Lung (tissue), 12 donors: ENCODE measurements around the gene DNASE1L1. TPM values are rescaled to one million over a fixed set of nuclear protein-coding genes. Genes with fewer than 3 reads are reported as not detected.

Source experiments
- ATAC-seq: fragments of 200-7000 bp; cut with Tn5 transposase; one replicate; pipeline ENCODE4 v1.9.1; 2020; ENCODE audit warnings: moderate number of reproducible peaks; ENCODE audit not compliant: insufficient read depth, low FRiP score
- DNase-seq, 3 donors: peaks; one replicate each; pipeline ENCODE4 v3.0.0-alpha.2; 2013 to 2017
- H3K27ac ChIP-seq, 2 donors: one replicate each; pipeline ENCODE4 v1.5.1; 2013; ENCODE audit warnings: mild to moderate bottlenecking in 2 of 2, moderate library complexity in 2 of 2, control low read depth in 1 of 2, inconsistent platforms in 1 of 2, low read depth in 1 of 2, low read length in 1 of 2
- H3K27me3 ChIP-seq, 3 donors: one replicate each; pipeline ENCODE4 v1.5.1; 2013; ENCODE audit warnings: low read length in 2 of 3; ENCODE audit not compliant: control insufficient read depth in 3 of 3, insufficient read depth in 3 of 3
- H3K36me3 ChIP-seq, 4 donors: one replicate each; pipeline ENCODE4 v1.5.1; 2013; ENCODE audit warnings: low read length in 4 of 4, mild to moderate bottlenecking in 1 of 4, moderate library complexity in 1 of 4; ENCODE audit not compliant: control insufficient read depth in 4 of 4, insufficient read depth in 4 of 4
- H3K4me1 ChIP-seq, 5 donors: one replicate each; pipeline ENCODE4 v1.5.1; 2013; ENCODE audit warnings: low read length in 5 of 5, mild to moderate bottlenecking in 2 of 5, moderate library complexity in 1 of 5; ENCODE audit not compliant: control insufficient read depth in 5 of 5, insufficient read depth in 5 of 5
- H3K4me3 ChIP-seq: one replicate; pipeline ENCODE4 v1.5.1; 2013; ENCODE audit warnings: mild to moderate bottlenecking, control low read depth, moderate library complexity
- H3K9ac ChIP-seq, 2 donors: one replicate each; pipeline ENCODE4 v1.5.1; 2013; ENCODE audit warnings: low read length in 2 of 2, control low read depth in 1 of 2; ENCODE audit not compliant: insufficient read depth in 1 of 2
- H3K9me3 ChIP-seq, 4 donors: one replicate each; pipeline ENCODE4 v1.5.1; 2013; ENCODE audit warnings: low read length in 3 of 4, mild to moderate bottlenecking in 1 of 4, moderate library complexity in 1 of 4; ENCODE audit not compliant: control insufficient read depth in 4 of 4, insufficient read depth in 3 of 4
- WGBS, 2 donors: extraction: QIAGEN DNeasy Blood & Tissue Kit; methylation state at CpG; one replicate each; pipeline ENCODE4 v1.1.7; 2013; 5-methylcytosine and 5-hydroxymethylcytosine counted together
- polyA plus RNA-seq, 2 donors: library from polyadenylated mRNA; stranded (reverse); fragments of 200-250 nt; gene quantifications; one replicate each; pipeline ENCODE4 v1.2.1, GENCODE V29; 2013
- total RNA-seq, 2 donors: library from RNA; depleted of rRNA in 1 of 2; stranded (reverse); fragments of >200 nt in 1 of 2; gene quantifications; one replicate each; pipeline ENCODE4 v1.2.1, GENCODE V29; 2014 to 2021
- TF ChIP-seq, protein P1 (sequence below): IDR thresholded peaks from 2 replicates; pipeline ENCODE4 v1.5.1; 2012; ENCODE audit warnings: mild to moderate bottlenecking; ENCODE audit errors: control extremely low read depth, extremely low read depth
- donor health status: control.
- donor health status: control.
- donor health status: Bipolar disorder and iron deficiency.
- donor health status: healthy.
- donor health status: DM: yes; HTN: yes; CAD: no.

The DNASE1L1 gene
- total and polyA plus RNA-seq, 4 donors: 12.5 to 52.3 (median 34.6) TPM

DNA sequence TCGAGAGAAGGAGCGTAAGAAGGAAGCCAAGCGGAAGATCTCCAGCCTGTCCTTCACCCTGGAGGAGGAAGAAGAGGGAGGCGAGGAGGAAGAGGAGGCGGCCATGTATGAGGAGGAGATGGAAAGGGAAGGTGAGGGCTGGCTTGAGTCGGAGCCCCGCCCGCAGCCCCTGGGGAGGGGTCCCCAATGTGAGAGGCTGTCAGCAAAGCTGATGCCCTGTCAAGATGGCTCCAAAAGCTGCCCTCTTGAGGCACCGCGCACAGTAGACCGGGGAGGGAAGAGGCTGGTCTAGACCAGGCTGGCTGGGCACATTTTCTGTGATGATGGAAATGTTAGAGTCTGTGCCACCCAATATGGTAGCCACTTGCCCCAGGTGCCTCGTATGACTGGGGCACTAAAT, 37.4 kb upstream of the DNASE1L1 start:
- Histone ChIP-seq H3K27ac (no peak overlapping the region), H3K4me1 (peaks cover 0 to 8% (median 0%) of the 10 kb centered on the region in 5 donors), H3K9me3 (no peaks in the 10 kb centered on the region), H3K36me3 (peaks cover 0 to 23% (median 5%) of the 10 kb centered on the region in 4 donors), H3K9ac (no peak overlapping the region), H3K4me3 (no peak overlapping the region), H3K27me3 (no peaks in the 10 kb centered on the region)
- TF ChIP-seq, protein P1, sequence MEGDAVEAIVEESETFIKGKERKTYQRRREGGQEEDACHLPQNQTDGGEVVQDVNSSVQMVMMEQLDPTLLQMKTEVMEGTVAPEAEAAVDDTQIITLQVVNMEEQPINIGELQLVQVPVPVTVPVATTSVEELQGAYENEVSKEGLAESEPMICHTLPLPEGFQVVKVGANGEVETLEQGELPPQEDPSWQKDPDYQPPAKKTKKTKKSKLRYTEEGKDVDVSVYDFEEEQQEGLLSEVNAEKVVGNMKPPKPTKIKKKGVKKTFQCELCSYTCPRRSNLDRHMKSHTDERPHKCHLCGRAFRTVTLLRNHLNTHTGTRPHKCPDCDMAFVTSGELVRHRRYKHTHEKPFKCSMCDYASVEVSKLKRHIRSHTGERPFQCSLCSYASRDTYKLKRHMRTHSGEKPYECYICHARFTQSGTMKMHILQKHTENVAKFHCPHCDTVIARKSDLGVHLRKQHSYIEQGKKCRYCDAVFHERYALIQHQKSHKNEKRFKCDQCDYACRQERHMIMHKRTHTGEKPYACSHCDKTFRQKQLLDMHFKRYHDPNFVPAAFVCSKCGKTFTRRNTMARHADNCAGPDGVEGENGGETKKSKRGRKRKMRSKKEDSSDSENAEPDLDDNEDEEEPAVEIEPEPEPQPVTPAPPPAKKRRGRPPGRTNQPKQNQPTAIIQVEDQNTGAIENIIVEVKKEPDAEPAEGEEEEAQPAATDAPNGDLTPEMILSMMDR: no peak
- DNase-seq: no peak
- no peak for ATAC-seq
- WGBS, 2 donors: 90 to 91% methylated on average over 11 to 12 of the region's 12 CpGs

DNA sequence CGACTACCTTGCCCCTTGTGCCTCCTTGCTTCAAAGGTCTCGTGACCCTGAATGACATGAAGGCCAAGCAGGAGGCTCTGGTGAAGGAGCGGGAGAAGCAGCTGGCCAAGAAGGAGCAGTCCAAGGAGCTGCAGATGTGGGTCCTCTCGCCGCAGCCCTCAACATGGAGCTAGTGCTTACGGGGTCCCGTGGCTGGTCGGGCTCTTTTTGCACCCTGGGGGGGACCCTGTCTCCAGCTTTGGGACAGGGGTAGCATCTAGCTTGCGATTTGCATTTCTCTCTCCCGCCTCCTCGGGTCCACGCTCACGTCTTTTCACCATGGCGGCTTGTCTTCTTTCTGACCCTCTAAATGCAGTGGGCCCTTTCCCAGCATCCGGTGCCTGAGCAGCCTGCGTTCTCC, 36.7 kb upstream of the DNASE1L1 start:
- no peak overlapping the region for H3K4me3 ChIP-seq
- ATAC-seq (no peak), DNase-seq (no peak)
- H3K27me3 ChIP-seq: no peaks in the 10 kb centered on the region
- WGBS, 2 donors: 91 to 95% methylated on average over 14 to 16 of the region's 16 CpGs
- no peak overlapping the region for H3K27ac ChIP-seq
- H3K4me1 ChIP-seq: peaks cover 0 to 8% (median 0%) of the 10 kb centered on the region in 5 donors
- no peak overlapping the region for H3K9ac ChIP-seq
- TF ChIP-seq, protein P1: no peak
- H3K36me3 ChIP-seq: peaks cover 0 to 23% (median 7%) of the 10 kb centered on the region in 4 donors
- H3K9me3 ChIP-seq: no peaks in the 10 kb centered on the region

DNA sequence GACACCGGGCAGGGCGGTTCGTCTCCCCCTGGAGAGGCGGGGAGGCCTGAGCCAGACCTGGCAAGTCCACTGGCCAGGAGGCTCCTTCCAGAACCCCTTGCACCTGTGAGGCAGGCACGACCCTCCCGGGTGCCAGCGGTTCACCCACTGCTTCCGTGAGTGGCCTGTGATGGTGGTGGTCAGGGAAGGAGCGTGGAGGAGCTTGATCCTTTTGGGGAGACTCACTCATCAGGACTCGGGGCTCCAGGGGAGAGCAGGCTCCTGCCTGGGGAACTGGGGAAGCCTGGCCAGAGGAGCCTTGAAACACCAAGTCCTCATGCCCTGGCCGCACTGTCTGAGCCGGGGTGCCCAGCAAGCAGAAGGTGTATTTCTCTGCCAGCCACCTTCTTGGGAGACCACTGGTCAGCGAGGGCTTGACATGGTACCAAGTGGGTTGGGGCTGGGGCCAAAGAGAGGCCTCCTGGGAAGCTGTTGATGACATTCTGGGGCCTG, 35.7 kb upstream of the DNASE1L1 start:
- H3K36me3 ChIP-seq: peaks cover 0 to 23% (median 5%) of the 10 kb centered on the region in 4 donors
- no peak for ATAC-seq

More for the DNA sequence above, 35.7 kb upstream of the DNASE1L1 start:
- no peak for DNase-seq
- H3K27ac ChIP-seq: peak overlapping the region; percentile 75 to 82
- no peaks in the 10 kb centered on the region for H3K9me3 ChIP-seq
- peaks cover 0 to 8% (median 0%) of the 10 kb centered on the region in 5 donors for H3K4me1 ChIP-seq
- no peaks in the 10 kb centered on the region for H3K27me3 ChIP-seq
- TF ChIP-seq, protein P1: no peak
- H3K4me3 ChIP-seq: peak overlapping the region; percentile 61
- 70 to 77% methylated on average over 9 to 13 of the region's 13 CpGs for WGBS, 2 donors
- no peak overlapping the region for H3K9ac ChIP-seq
